ENCODE measurements around the gene ACTL10. TPM values are rescaled to one million over a fixed set of nuclear protein-coding genes. Genes with fewer than 3 reads are reported as not detected.

ACTL10 gene
- total RNA-seq, 2 experiments from 2014 or later = 0.91 to 1.7 TPM

DNA sequence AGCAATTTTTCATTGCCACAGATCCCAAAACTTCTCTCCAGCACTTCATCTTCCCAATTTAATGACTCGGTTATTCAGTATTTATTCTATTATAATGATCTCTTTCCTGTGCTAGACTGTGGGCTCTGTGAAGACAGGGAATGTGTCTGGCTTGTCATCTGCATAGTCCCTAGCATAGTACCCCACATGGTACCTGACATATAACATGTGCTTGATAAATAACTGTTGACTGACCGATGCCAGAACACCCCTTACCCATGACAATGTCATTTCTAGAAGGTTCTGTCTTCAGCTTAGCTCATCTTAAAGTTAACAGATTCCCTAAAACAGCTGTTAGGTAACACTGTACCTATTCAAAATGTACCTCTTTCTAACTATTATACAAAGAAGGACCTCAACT is 49.8 kb downstream of the ACTL10 start:
- H3K36me3 Mint-ChIP-seq (ENCODE audit: low read depth) = peaks cover 6% of the 10 kb centered on the region
- no peak overlapping the region for H3K27ac Mint-ChIP-seq
- DNase-seq = no peak
- H3K4me3 Mint-ChIP-seq = no peak overlapping the region
- intact Hi-C loops (cut with DNase I, micrococcal nuclease) = no loop called here
- no peak for ATAC-seq
- H3K9me3 Mint-ChIP-seq (ENCODE audit: low read depth) = peaks cover 2% of the 10 kb centered on the region
- H3K4me1 Mint-ChIP-seq = peaks cover 18% of the 10 kb centered on the region
- no peaks in the 10 kb centered on the region for H3K27me3 Mint-ChIP-seq
- ChIA-PET CTCF (no interaction called here), POLR2A (no interaction called here)

Other genes starting within 250 kb of the ACTL10 start
- 1 to 10 TPM; 4.2 to 5.0 TPM for gene SNTA1, start 223.2 kb upstream of the ACTL10 start, total RNA-seq
- gene CBFA2T2, start 176.8 kb upstream of the ACTL10 start, total RNA-seq = 10 to 100 TPM; 10.9 to 12.9 TPM
- gene C20orf144, start 4.6 kb upstream of the ACTL10 start, total RNA-seq = under 1 TPM; 0.16 to 0.27 TPM
- 10 to 100 TPM; 12.2 to 13.3 TPM for gene NECAB3, start 7.5 kb downstream of the ACTL10 start, total RNA-seq
- 10 to 100 TPM; 45.9 to 50.9 TPM for gene E2F1, start 19.4 kb downstream of the ACTL10 start, total RNA-seq
- 10 to 100 TPM in 1 of 2 experiments, 1 to 10 TPM in 1; 8.8 to 10.2 TPM for gene PXMP4, start 53.4 kb downstream of the ACTL10 start, total RNA-seq
- gene ZNF341, start 65.1 kb downstream of the ACTL10 start, total RNA-seq = 1 to 10 TPM; 4.3 to 6.1 TPM
- gene CHMP4B, start 144.4 kb downstream of the ACTL10 start, total RNA-seq = 10 to 100 TPM; 86.0 to 94.1 TPM